GM19238 (cell line): ENCODE results near the gene GRM2.
"Not testable (repeated sequence)": the region's sequence is repeated elsewhere in the genome, so short reads cannot be mapped to it uniquely, and the experiment has no call there.

Experiments
- DNase-seq: peaks from one replicate; pipeline ENCODE4 v3.0.0; 2011; ENCODE audit warnings: low spot score; ENCODE audit not compliant: insufficient read length

Gene GRM2

DNA sequence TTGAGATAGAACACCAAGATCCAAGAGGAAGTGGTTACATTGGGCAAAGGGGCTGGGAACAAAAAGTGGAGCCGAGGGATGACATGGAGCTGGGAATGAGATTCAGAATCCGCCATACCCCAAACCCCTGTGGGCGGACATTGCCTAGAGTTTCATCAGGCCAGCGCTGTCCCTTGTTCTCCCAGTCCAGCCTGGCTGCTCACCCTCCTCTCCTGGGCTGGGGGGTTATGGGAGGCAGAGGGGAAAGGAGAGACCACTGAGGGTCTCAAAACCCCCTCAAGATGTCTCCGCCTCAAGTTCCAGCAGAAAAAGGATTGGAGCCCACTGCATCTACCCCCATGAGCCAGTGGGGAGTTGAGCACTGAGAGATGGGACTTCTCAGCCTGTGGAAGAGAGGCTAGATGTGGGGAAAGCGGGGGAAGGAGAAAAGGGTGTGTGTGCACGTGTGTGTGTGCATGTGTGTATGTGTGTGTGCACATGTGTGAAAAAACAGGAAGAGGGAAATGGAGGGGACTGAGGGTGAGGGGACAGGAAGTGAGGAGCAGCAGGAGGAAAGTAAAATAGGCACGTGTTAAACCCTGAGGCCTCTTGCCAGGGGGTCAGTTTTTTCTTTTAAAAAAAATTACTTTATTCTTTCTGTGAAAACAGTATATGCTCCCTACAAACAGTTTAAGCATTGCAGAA is 14.3 kb downstream of the GRM2 start:
- no peak for DNase-seq

GRCh38 chr3:51722362-51722761 is 15.5 kb downstream of the GRM2 start:
- no peak for DNase-seq

- no peak for DNase-seq
Measured at GRCh38 chr3:51727500-51727899, 20.6 kb downstream of the GRM2 start.

DNA sequence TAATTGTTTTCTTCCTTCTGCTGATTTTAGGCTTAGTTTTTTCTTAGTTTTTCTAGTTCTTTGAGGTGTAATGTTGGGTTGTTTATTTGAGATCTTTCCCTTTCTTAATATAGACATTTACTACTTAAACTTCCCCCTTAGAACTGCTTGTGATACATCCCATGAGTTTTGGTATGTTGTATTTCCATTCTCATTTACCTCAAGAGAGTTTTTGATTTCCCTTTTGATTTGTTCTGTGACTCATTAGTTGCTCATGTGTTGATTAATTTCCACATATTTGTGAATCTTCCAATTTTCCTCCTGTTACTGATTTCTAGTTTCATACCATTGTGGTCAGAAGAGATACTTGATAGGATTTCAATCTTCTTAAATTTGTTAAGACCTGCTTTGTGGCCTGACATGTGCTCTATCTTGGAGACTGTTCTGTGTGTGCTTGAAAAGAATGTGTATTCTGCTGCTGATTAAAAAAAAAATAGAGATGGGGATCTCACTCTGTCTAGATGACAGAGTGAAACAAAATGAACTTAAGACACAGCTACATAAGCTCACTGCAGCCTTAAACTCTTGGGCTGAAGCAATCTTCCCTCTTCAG is 22.3 kb downstream of the GRM2 start:
- no peak for DNase-seq

DNA sequence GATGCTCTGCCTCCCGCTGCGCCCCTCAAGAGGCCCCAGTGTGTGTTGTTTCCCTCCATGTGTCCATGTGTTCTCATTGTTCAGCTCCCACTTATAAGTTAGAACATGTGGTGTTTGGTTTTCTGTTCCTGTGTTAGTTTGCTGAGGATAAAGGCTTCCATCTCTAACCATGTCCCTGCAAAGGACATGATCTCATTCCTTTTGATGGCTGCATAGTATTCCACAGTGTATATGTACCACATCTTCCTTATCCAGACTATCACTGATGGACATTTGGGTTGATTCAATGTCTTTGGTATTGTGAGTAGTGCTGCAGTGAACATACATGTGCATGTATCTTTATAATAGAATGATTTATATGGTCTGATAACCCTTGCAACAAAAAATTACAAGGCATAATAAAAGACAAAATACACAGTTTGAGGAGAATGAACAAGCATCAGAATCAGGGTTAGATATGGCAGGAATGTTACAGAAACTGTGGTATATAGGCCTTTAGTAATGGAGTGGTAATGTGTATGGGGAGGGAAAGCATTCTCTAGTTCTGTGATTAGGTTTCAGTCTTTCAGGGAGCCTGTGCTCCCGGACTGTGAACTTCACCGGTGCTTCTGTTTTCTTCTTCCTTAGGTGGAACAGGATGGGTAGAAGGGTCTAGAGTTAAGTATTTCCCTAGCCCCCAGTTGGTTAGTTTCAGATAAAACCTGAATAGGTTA is 27.1 kb downstream of the GRM2 start:
- no peak for DNase-seq

DNA sequence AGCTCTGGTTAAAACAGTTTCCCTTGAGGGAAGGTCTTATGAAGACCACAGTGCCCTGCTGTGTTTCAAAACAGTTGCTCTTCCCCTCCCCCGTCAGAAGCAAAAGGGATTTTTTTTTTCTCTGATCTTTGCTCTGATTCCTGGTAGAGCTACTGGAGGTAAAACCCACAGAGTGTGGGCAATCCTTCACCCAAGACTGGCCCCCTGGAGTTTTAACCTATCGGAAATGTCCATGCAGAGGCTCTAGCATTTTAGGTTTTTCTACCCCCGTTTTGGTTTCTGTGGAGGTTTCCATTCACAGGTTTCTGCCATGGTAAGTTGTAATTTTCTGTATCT is 27.7 kb downstream of the GRM2 start:
- DNase-seq, result no peak

DNA sequence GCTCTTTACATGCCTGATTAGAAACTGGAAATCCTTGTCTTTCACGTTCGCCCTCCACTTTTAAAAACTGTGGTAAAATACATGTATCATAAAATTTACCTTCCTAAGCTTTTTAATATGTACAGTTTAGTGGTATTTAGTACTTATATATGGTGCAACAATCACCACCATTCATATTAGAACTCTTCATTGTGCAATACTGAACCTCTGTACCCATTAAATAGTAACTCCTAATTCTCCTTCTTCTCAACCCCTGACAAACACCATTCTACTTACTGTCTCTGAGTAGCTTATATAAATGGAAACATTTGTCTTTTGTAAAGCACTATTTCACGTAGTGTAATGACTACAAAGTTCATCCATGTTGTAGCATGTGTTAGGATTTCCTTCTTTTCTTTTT is 28.2 kb downstream of the GRM2 start:
- no peak for DNase-seq

- DNase-seq, result no peak
Measured at GRCh38 chr3:51735950-51736349, 29.1 kb downstream of the GRM2 start.

DNA sequence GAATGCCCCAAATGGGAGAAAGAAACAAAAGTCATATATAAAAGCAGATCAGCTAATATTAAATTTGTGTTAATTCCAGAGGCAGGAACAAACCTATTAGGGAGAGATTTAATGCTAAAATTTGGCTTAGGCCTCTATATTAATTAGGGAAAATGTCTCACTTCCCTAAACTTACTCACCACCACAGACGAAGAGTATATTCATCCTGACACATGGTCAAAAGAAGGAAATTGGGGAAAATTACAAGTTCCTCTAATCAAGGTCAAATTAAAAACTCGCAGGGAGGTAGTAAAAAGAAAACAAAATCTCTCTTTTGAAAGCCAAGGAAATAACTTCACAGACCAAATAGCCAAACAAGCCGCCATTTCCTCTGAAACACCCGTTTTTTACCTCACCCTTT is 32.2 kb downstream of the GRM2 start:
- DNase-seq, result no peak

- not testable (repeated sequence) for DNase-seq
Measured at GRCh38 chr3:51742320-51742719, 35.5 kb downstream of the GRM2 start.

GRCh38 chr3:51742978-51743377 is 36.1 kb downstream of the GRM2 start:
- not testable (repeated sequence) for DNase-seq

DNA sequence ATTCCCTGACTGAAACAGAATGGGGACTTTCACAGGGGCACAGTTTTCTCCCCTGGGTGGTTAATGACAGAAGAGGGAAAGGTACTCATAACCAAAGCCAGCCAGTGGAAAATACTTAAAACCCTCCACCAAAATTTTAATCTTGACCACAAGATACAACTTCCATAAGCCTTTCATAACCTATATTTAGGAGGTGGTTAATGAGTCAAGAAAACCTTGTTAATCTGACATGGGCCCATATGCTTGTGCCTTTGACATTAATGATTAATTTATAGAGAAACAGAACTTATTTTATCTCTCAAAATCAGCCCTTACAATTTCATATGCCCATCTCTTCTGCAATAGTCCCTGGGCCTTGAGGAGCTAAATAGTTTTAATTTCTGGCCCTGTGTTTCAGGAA is 41.0 kb downstream of the GRM2 start:
- no peak for DNase-seq

GRCh38 chr3:51748327-51748726 is 41.5 kb downstream of the GRM2 start:
- no peak for DNase-seq

GRCh38 chr3:51750878-51751277 is 44.0 kb downstream of the GRM2 start:
- DNase-seq, result no peak

GRCh38 chr3:51751287-51751686 is 44.4 kb downstream of the GRM2 start:
- DNase-seq, result no peak

GRCh38 chr3:51753763-51754750 is 47.2 kb downstream of the GRM2 start:
- DNase-seq, result not testable (repeated sequence)

- DNase-seq, result no peak
Measured at GRCh38 chr3:51759203-51759602, 52.3 kb downstream of the GRM2 start.
